Endothelial cell of umbilical vein (primary cell): ENCODE measurements around the gene ATP2C2. TPM values are rescaled to one million over a fixed set of nuclear protein-coding genes. Genes with fewer than 3 reads are reported as not detected.

Experiments
- BruUV-seq: library from RNA; stranded (reverse); fragments of 400-500 nt; replicated peaks from 2 replicates; lab custom pipeline; 2021; lab: Mats Ljungman, UMichigan
- CTCF ChIA-PET: fragments of 300-600, 350-600 bp; sonication (Branson Sonifier 250); formaldehyde crosslinking; loops from one replicate; lab custom pipeline; 2021; ENCODE audit warnings: antibody characterized with exemption, inconsistent platforms; lab: Charles Lee
- POLR2A ChIA-PET: fragments of 300-600, 350-600 bp; sonication (Branson Sonifier 250); formaldehyde crosslinking; loops from one replicate; lab custom pipeline; 2021; ENCODE audit warnings: antibody characterized with exemption, inconsistent platforms; lab: Charles Lee
- DNase-seq: peaks from one replicate; pipeline ENCODE4 v3.0.0-alpha.2; 2011; ENCODE audit warnings: low read depth, low spot score
- FAIRE-seq: peaks from 2 replicates; lab custom pipeline; 2011; peaks lifted over from hg19 to GRCh38; lab: Jason Lieb, UNC
- H2AFZ ChIP-seq: 2 replicates; pipeline ENCODE4 v1.6.0; 2012; ENCODE audit warnings: low read depth, low read length, control low read depth, inconsistent platforms
- H3K27ac ChIP-seq: 2 replicates; pipeline ENCODE4 v1.5.1; 2011; ENCODE audit warnings: low read depth, mild to moderate bottlenecking, control low read depth, low read length, moderate library complexity; ENCODE audit not compliant: insufficient read depth
- H3K27me3 ChIP-seq, 2 experiments: 2 replicates each; pipeline versions ENCODE4 v1.6.0 to v1.6.1; 2011; ENCODE audit warnings: low read length in 2 of 2, mixed read lengths in 1 of 2; ENCODE audit not compliant: control insufficient read depth in 2 of 2, insufficient read depth in 2 of 2
- H3K36me3 ChIP-seq, 2 experiments: 2 replicates in 1 of 2; 3 replicates in 1 of 2; pipeline ENCODE4 v1.5.1; 2011; ENCODE audit warnings: low read length in 2 of 2, mild to moderate bottlenecking in 1 of 2, moderate library complexity in 1 of 2; ENCODE audit not compliant: control insufficient read depth in 2 of 2, insufficient read depth in 2 of 2; ENCODE audit errors: extremely low read depth in 1 of 2
- H3K4me1 ChIP-seq: 3 replicates; pipeline ENCODE4 v1.5.1; 2011; ENCODE audit warnings: mild to moderate bottlenecking, low read length; ENCODE audit not compliant: control insufficient read depth, insufficient read depth; ENCODE audit errors: extremely low read depth
- H3K4me2 ChIP-seq: 2 replicates; pipeline ENCODE4 v1.6.1; 2011; ENCODE audit warnings: low read length, control low read depth, mixed read lengths; ENCODE audit not compliant: insufficient read depth
- H3K4me3 ChIP-seq, 3 experiments: fragments of 200-600 bp in 1 of 3; sonication (generic), shearing (Covaris generic) in 1 of 3; replicated peaks in 1 of 3; 2 replicates each; pipeline ENCODE4 v1.5.1; 2011 to 2016; ENCODE audit warnings: control low read depth in 3 of 3, low read length in 3 of 3, mild to moderate bottlenecking in 2 of 3, inconsistent platforms in 1 of 3, low read depth in 1 of 3, moderate library complexity in 1 of 3; ENCODE audit not compliant: insufficient read depth in 1 of 3
- H3K79me2 ChIP-seq: 2 replicates; pipeline ENCODE4 v1.6.0; 2012; ENCODE audit warnings: low read length, inconsistent platforms; ENCODE audit not compliant: control insufficient read depth, insufficient read depth
- H3K9ac ChIP-seq: replicated peaks from 2 replicates; pipeline ENCODE3; 2011; ENCODE audit warnings: low read length, control low read depth; ENCODE audit not compliant: insufficient read depth; ENCODE audit errors: extremely low read depth
- H3K9me1 ChIP-seq: replicated peaks from 3 replicates; pipeline ENCODE4 v1.6.0; 2011; ENCODE audit warnings: mild to moderate bottlenecking, low read length; ENCODE audit not compliant: control insufficient read depth, insufficient read depth; ENCODE audit errors: extremely low read depth
- H3K9me3 ChIP-seq: replicated peaks from 2 replicates; pipeline ENCODE4 v1.5.1; 2012; ENCODE audit warnings: low read length, inconsistent platforms; ENCODE audit not compliant: control insufficient read depth, insufficient read depth
- H4K20me1 ChIP-seq: replicated peaks from 2 replicates; pipeline ENCODE3; 2011; ENCODE audit warnings: mild to moderate bottlenecking, low read length; ENCODE audit not compliant: control insufficient read depth, insufficient read depth; ENCODE audit errors: extremely low read depth
- CTCF ChIP-seq, 2 donors: IDR thresholded peaks; 1 replicate in 1 of 2; 2 replicates in 1 of 2; pipeline ENCODE4 v1.5.1; 2011; ENCODE audit warnings: low read length in 2 of 2, mild to moderate bottlenecking in 2 of 2, moderate library complexity in 2 of 2, control low read depth in 1 of 2, inconsistent platforms in 1 of 2, low read depth in 1 of 2; ENCODE audit not compliant: insufficient read depth in 1 of 2; ENCODE audit errors: extremely low read depth in 1 of 2
- EZH2 ChIP-seq: IDR thresholded peaks from 2 replicates; pipeline ENCODE4 v1.6.1; 2012; ENCODE audit warnings: borderline replicate concordance, low read depth, mild to moderate bottlenecking, moderate library complexity, low read length, inconsistent platforms; ENCODE audit not compliant: severe bottlenecking
- FOS ChIP-seq: IDR thresholded peaks from 2 replicates; pipeline ENCODE4 v1.6.1; 2011; ENCODE audit warnings: mild to moderate bottlenecking, low read length, moderate library complexity, borderline replicate concordance; ENCODE audit not compliant: insufficient read depth
- GATA2 ChIP-seq: IDR thresholded peaks from 2 replicates; pipeline ENCODE4 v1.7.0; 2011; ENCODE audit warnings: low read depth, mild to moderate bottlenecking, moderate library complexity, mixed read lengths, low read length; ENCODE audit not compliant: insufficient read length, insufficient read depth
- MAX ChIP-seq: IDR thresholded peaks from 2 replicates; pipeline ENCODE4 v1.6.1; 2011; ENCODE audit not compliant: insufficient read depth, insufficient read length
- MYC ChIP-seq: IDR thresholded peaks from one replicate; pipeline ENCODE4 v1.6.1; 2011; ENCODE audit warnings: mild to moderate bottlenecking, low read depth, low read length
- POLR2A ChIP-seq: IDR thresholded peaks from 2 replicates; pipeline ENCODE4 v1.6.1; 2012; ENCODE audit warnings: low read depth, mild to moderate bottlenecking, control low read depth, low read length
- POLR2AphosphoS5 ChIP-seq: IDR thresholded peaks from 2 replicates; pipeline ENCODE4 v1.6.1; 2012; ENCODE audit warnings: low read depth, mild to moderate bottlenecking, control low read depth, low read length, moderate library complexity; ENCODE audit not compliant: insufficient read depth
- dilution Hi-C: fragments of 300-500 bp; cut with MboI; formaldehyde crosslinking; loops from one replicate; pipeline ENCODE4 v1.15.0; 2019; ENCODE audit warnings: low sequenced_read_pairs; ENCODE audit not compliant: extremely low pct_ligation_motif_present
- intact Hi-C: fragments of 100-400 bp; cut with micrococcal nuclease; formaldehyde crosslinking; loops from one replicate; pipeline ENCODE4 v1.10.0; 2022
- polyA plus RNA-seq, 4 experiments: library from polyadenylated mRNA; depleted of rRNA in 3 of 4; stranded (reverse) in 3 of 4; unstranded in 1 of 4; fragments of >200 nt; gene quantifications; 2 replicates each; pipeline versions ENCODE4 v1.2.1 to v1.2.3, GENCODE V29; 2011 to 2012; ENCODE audit warnings: missing spikeins in 1 of 4
- total RNA-seq: library from RNA; stranded (reverse); gene quantifications from 2 replicates; pipeline ENCODE4 v1.2.3, GENCODE V29; 2021

The ATP2C2 gene
- total and polyA plus RNA-seq, 2 donors (not counting 3 experiments of a cell fraction or from before 2014, with no cell fraction given): not detected

- BruUV-seq: no TSS peak
- CTCF ChIA-PET: interaction anchor here (0.6 to 3.7 kb wide), 5 partner anchors 204 to 528 kb away, joined by 3 to 48 read pairs (median 5); no protein-coding TSS in a partner anchor
- no peaks in the 10 kb centered on the region for H4K20me1 ChIP-seq
- dilution Hi-C loops: no loop called here
- no peak overlapping the region for H3K27ac ChIP-seq
- H3K27me3 ChIP-seq: no peaks in the 10 kb centered on the region
- H3K4me3 ChIP-seq: no peak overlapping the region
- no peaks in the 10 kb centered on the region for H3K9me1 ChIP-seq
- no peak overlapping the region for H2AFZ ChIP-seq
- POLR2A ChIA-PET: no interaction called here
- intact Hi-C loops: loop anchor here (1.0 to 10.0 kb wide), 4 partner anchors 207 to 527 kb away; no protein-coding TSS in a partner anchor
- H3K4me2 ChIP-seq: no peak overlapping the region
- TF ChIP-seq POLR2A (no peak), FOS (no peak)
- no peaks in the 10 kb centered on the region for H3K4me1 ChIP-seq
- no peak overlapping the region for H3K9ac ChIP-seq
- H3K9me3 ChIP-seq: no peaks in the 10 kb centered on the region
- H3K36me3 ChIP-seq: peaks cover 0 to 22% of the 10 kb centered on the region in 2 experiments
- no peak for DNase-seq
- H3K79me2 ChIP-seq: no peaks in the 10 kb centered on the region
- FAIRE-seq: peak; percentile 15
Measured at GRCh38 chr16:84483882-84484565, 115.7 kb downstream of the ATP2C2 start.

- Histone ChIP-seq H3K4me1 (no peaks in the 10 kb centered on the region), H3K4me2 (no peak overlapping the region), H3K79me2 (no peaks in the 10 kb centered on the region), H3K36me3 (peaks cover 0 to 25% of the 10 kb centered on the region in 2 experiments), H2AFZ (no peak overlapping the region), H3K9ac (no peak overlapping the region), H3K4me3 (no peak overlapping the region), H4K20me1 (no peaks in the 10 kb centered on the region), H3K9me3 (no peaks in the 10 kb centered on the region), H3K9me1 (no peaks in the 10 kb centered on the region), H3K27ac (no peak overlapping the region), H3K27me3 (no peaks in the 10 kb centered on the region)
- ChIA-PET CTCF (interaction anchor here (0.6 to 3.7 kb wide), 4 partner anchors 204 to 309 kb away, joined by 3 to 48 read pairs (median 10); no protein-coding TSS in a partner anchor), POLR2A (no interaction called here)
- no peak for TF ChIP-seq POLR2AphosphoS5
- TF ChIP-seq GATA2: no peak
- TF ChIP-seq EZH2: no peak
- TF ChIP-seq FOS: no peak
- TF ChIP-seq MAX: no peak
- TF ChIP-seq CTCF (IDR thresholded peaks at IDR 0.05; ENCODE audit: extremely low read depth in 1 of 2, insufficient read depth in 1 of 2, low read depth in 1 of 2, low read length in 2 of 2): peak; percentile 58 to 69
- TF ChIP-seq MYC: no peak
- no peak for TF ChIP-seq POLR2A
- BruUV-seq: no TSS peak
- peak; percentile 61 for DNase-seq
- dilution Hi-C loops: no loop called here
- FAIRE-seq: peak; percentile 70
- intact Hi-C loops: loop anchor here (1.0 to 10.0 kb wide), 4 partner anchors 207 to 528 kb away; no protein-coding TSS in a partner anchor
Measured at GRCh38 chr16:84484579-84485254, 116.4 kb downstream of the ATP2C2 start.
